Activated CD8-positive, alpha-beta memory T cell treated with anti-CD3 and anti-CD28 coated beads, Interleukin-2, amount 10 ng/mL, durations not matched to agents 7 days and 5 days (primary cell): Measurements from ENCODE around the gene MYLK. TPM values are rescaled to one million over a fixed set of nuclear protein-coding genes. Genes with fewer than 3 reads are reported as not detected.

Experiments
- ATAC-seq: fragments of 150-1000 bp; cut with Tn5 transposase; one replicate; pipeline ENCODE4 v1.10.0; 2021; ENCODE audit warnings: moderate library complexity
- CTCF ChIA-PET: fragments of 350-600 bp; sonication (Branson Sonifier 250); formaldehyde crosslinking; loops from one replicate; lab custom pipeline; 2021; ENCODE audit warnings: antibody characterized with exemption; lab: Charles Lee
- DNase-seq: peaks from one replicate; pipeline ENCODE4 v3.0.0-alpha.2; 2020
- H3K27ac Mint-ChIP-seq: one replicate; pipeline ENCODE4 v1.8.0; 2021; ENCODE audit warnings: mild to moderate bottlenecking, mixed read lengths
- H3K27me3 Mint-ChIP-seq: one replicate; pipeline ENCODE4 v1.8.0; 2021; ENCODE audit warnings: mixed read lengths
- H3K36me3 Mint-ChIP-seq: one replicate; pipeline ENCODE4 v1.8.0; 2021; ENCODE audit warnings: mild to moderate bottlenecking, mixed read lengths
- H3K4me1 Mint-ChIP-seq: one replicate; pipeline ENCODE4 v1.8.0; 2021; ENCODE audit warnings: mixed read lengths
- H3K4me3 Mint-ChIP-seq: one replicate; pipeline ENCODE4 v1.8.0; 2021; ENCODE audit warnings: mild to moderate bottlenecking, moderate library complexity, mixed read lengths
- H3K9me3 Mint-ChIP-seq: one replicate; pipeline ENCODE4 v1.8.0; 2022; ENCODE audit warnings: low read depth, mixed read lengths
- total RNA-seq, 2 experiments: library from RNA; stranded (reverse); gene quantifications; one replicate each; pipeline ENCODE4 v1.2.3, GENCODE V29; 2021

MYLK gene
- total RNA-seq, 2 experiments from 2014 or later: 0.50 to 0.96 TPM

GRCh38 chr3:123791417-123791816 is 92.7 kb downstream of the MYLK start:
- H3K4me3 Mint-ChIP-seq: no peak overlapping the region
- peaks cover 17% of the 10 kb centered on the region for H3K27me3 Mint-ChIP-seq
- DNase-seq (no peak), ATAC-seq (no peak)
- H3K9me3 Mint-ChIP-seq: no peaks in the 10 kb centered on the region
- no peaks in the 10 kb centered on the region for H3K4me1 Mint-ChIP-seq
- CTCF ChIA-PET: no interaction called here
- no peak overlapping the region for H3K27ac Mint-ChIP-seq
- H3K36me3 Mint-ChIP-seq: no peaks in the 10 kb centered on the region

- DNase-seq: no peak
- CTCF ChIA-PET: no interaction called here
- H3K27ac Mint-ChIP-seq: no peak overlapping the region
- H3K36me3 Mint-ChIP-seq: no peaks in the 10 kb centered on the region
- H3K4me3 Mint-ChIP-seq: no peak overlapping the region
- H3K9me3 Mint-ChIP-seq: no peaks in the 10 kb centered on the region
- no peak for ATAC-seq
- H3K27me3 Mint-ChIP-seq: peaks cover 17% of the 10 kb centered on the region
- no peaks in the 10 kb centered on the region for H3K4me1 Mint-ChIP-seq
These were observed 93.1 kb downstream of the MYLK start for GRCh38 chr3:123791073-123791370.

GRCh38 chr3:123790254-123791072 is 93.7 kb downstream of the MYLK start:
- Mint-ChIP-seq H3K27ac (no peak overlapping the region), H3K4me1 (no peaks in the 10 kb centered on the region), H3K4me3 (no peak overlapping the region), H3K36me3 (no peaks in the 10 kb centered on the region), H3K9me3 (no peaks in the 10 kb centered on the region), H3K27me3 (peaks cover 15% of the 10 kb centered on the region)
- DNase-seq: no peak
- CTCF ChIA-PET: no interaction called here
- ATAC-seq: no peak

GRCh38 chr3:123789760-123790159 is 94.4 kb downstream of the MYLK start:
- peaks cover 13% of the 10 kb centered on the region for H3K27me3 Mint-ChIP-seq
- no peak for ATAC-seq
- no peaks in the 10 kb centered on the region for H3K36me3 Mint-ChIP-seq
- H3K4me3 Mint-ChIP-seq: no peak overlapping the region
- no peaks in the 10 kb centered on the region for H3K9me3 Mint-ChIP-seq
- DNase-seq: no peak
- no peaks in the 10 kb centered on the region for H3K4me1 Mint-ChIP-seq
- CTCF ChIA-PET: no interaction called here
- no peak overlapping the region for H3K27ac Mint-ChIP-seq

GRCh38 chr3:123789160-123789559 is 95.0 kb downstream of the MYLK start:
- peaks cover 9% of the 10 kb centered on the region for H3K27me3 Mint-ChIP-seq

GRCh38 chr3:123788710-123789109 is 95.4 kb downstream of the MYLK start:
- Mint-ChIP-seq H3K27ac (no peak overlapping the region), H3K36me3 (no peaks in the 10 kb centered on the region), H3K4me3 (no peak overlapping the region), H3K9me3 (no peaks in the 10 kb centered on the region), H3K4me1 (no peaks in the 10 kb centered on the region), H3K27me3 (peaks cover 8% of the 10 kb centered on the region)
- ATAC-seq (no peak), DNase-seq (no peak)
- CTCF ChIA-PET: no interaction called here

More at GRCh38 chr3:123789160-123789559, 95.0 kb downstream of the MYLK start:
- Mint-ChIP-seq H3K4me3 (no peak overlapping the region), H3K27ac (no peak overlapping the region), H3K9me3 (no peaks in the 10 kb centered on the region), H3K36me3 (no peaks in the 10 kb centered on the region), H3K4me1 (no peaks in the 10 kb centered on the region)
- no peak for DNase-seq
- ATAC-seq: no peak
- CTCF ChIA-PET: no interaction called here

GRCh38 chr3:123787133-123787532 is 97.0 kb downstream of the MYLK start:
- H3K27ac Mint-ChIP-seq: no peak overlapping the region
- no peaks in the 10 kb centered on the region for H3K9me3 Mint-ChIP-seq
- H3K36me3 Mint-ChIP-seq: no peaks in the 10 kb centered on the region
- DNase-seq (no peak), ATAC-seq (no peak)
- H3K4me3 Mint-ChIP-seq: no peak overlapping the region
- H3K4me1 Mint-ChIP-seq: no peaks in the 10 kb centered on the region
- CTCF ChIA-PET: no interaction called here
- peaks cover 14% of the 10 kb centered on the region for H3K27me3 Mint-ChIP-seq

- ATAC-seq: no peak
- DNase-seq: no peak
- H3K27ac Mint-ChIP-seq: no peak overlapping the region
- H3K9me3 Mint-ChIP-seq: no peaks in the 10 kb centered on the region
- no peak overlapping the region for H3K4me3 Mint-ChIP-seq
- peaks cover 18% of the 10 kb centered on the region for H3K27me3 Mint-ChIP-seq
- no peaks in the 10 kb centered on the region for H3K36me3 Mint-ChIP-seq
- H3K4me1 Mint-ChIP-seq: no peaks in the 10 kb centered on the region
- CTCF ChIA-PET: no interaction called here
These were observed 98.5 kb downstream of the MYLK start for GRCh38 chr3:123785602-123786001.

- no peaks in the 10 kb centered on the region for H3K4me1 Mint-ChIP-seq
- peaks cover 18% of the 10 kb centered on the region for H3K27me3 Mint-ChIP-seq
- H3K36me3 Mint-ChIP-seq: no peaks in the 10 kb centered on the region
- CTCF ChIA-PET: no interaction called here
- no peak overlapping the region for H3K27ac Mint-ChIP-seq
- H3K9me3 Mint-ChIP-seq: no peaks in the 10 kb centered on the region
- ATAC-seq (no peak), DNase-seq (no peak)
- no peak overlapping the region for H3K4me3 Mint-ChIP-seq
These were observed 100.3 kb downstream of the MYLK start for GRCh38 chr3:123783811-123784210.

- Mint-ChIP-seq H3K36me3 (no peaks in the 10 kb centered on the region), H3K9me3 (no peaks in the 10 kb centered on the region), H3K4me1 (no peaks in the 10 kb centered on the region), H3K27me3 (peaks cover 18% of the 10 kb centered on the region), H3K4me3 (no peak overlapping the region), H3K27ac (no peak overlapping the region)
- ATAC-seq: no peak
- no peak for DNase-seq
- CTCF ChIA-PET: no interaction called here
These were observed 101.0 kb downstream of the MYLK start for GRCh38 chr3:123783050-123783689.

GRCh38 chr3:123782488-123782887 is 101.6 kb downstream of the MYLK start:
- DNase-seq: no peak
- CTCF ChIA-PET: no interaction called here
- ATAC-seq: no peak
- peaks cover 18% of the 10 kb centered on the region for H3K27me3 Mint-ChIP-seq
- no peak overlapping the region for H3K27ac Mint-ChIP-seq
- H3K9me3 Mint-ChIP-seq: no peaks in the 10 kb centered on the region
- no peaks in the 10 kb centered on the region for H3K4me1 Mint-ChIP-seq
- no peak overlapping the region for H3K4me3 Mint-ChIP-seq
- no peaks in the 10 kb centered on the region for H3K36me3 Mint-ChIP-seq

GRCh38 chr3:123781571-123782275 is 102.4 kb downstream of the MYLK start:
- Mint-ChIP-seq H3K36me3 (no peaks in the 10 kb centered on the region), H3K27me3 (peaks cover 15% of the 10 kb centered on the region), H3K9me3 (no peaks in the 10 kb centered on the region), H3K4me3 (no peak overlapping the region), H3K4me1 (no peaks in the 10 kb centered on the region), H3K27ac (no peak overlapping the region)
- ATAC-seq (no peak), DNase-seq (no peak)
- CTCF ChIA-PET: no interaction called here

GRCh38 chr3:123781138-123781537 is 103.0 kb downstream of the MYLK start:
- Mint-ChIP-seq H3K4me3 (no peak overlapping the region), H3K4me1 (no peaks in the 10 kb centered on the region), H3K9me3 (no peaks in the 10 kb centered on the region), H3K27ac (no peak overlapping the region), H3K27me3 (peaks cover 15% of the 10 kb centered on the region), H3K36me3 (no peaks in the 10 kb centered on the region)
- DNase-seq (no peak), ATAC-seq (no peak)
- CTCF ChIA-PET: no interaction called here

- DNase-seq (no peak), ATAC-seq (no peak)
- no peaks in the 10 kb centered on the region for H3K9me3 Mint-ChIP-seq
- H3K27ac Mint-ChIP-seq: no peak overlapping the region
- CTCF ChIA-PET: no interaction called here
- H3K36me3 Mint-ChIP-seq: no peaks in the 10 kb centered on the region
- no peak overlapping the region for H3K4me3 Mint-ChIP-seq
- H3K4me1 Mint-ChIP-seq: no peaks in the 10 kb centered on the region
- H3K27me3 Mint-ChIP-seq: peaks cover 15% of the 10 kb centered on the region
These were observed 103.5 kb downstream of the MYLK start for GRCh38 chr3:123780656-123781055.
